ENCODE results near the gene VPS35L.

Gene VPS35L

DNA sequence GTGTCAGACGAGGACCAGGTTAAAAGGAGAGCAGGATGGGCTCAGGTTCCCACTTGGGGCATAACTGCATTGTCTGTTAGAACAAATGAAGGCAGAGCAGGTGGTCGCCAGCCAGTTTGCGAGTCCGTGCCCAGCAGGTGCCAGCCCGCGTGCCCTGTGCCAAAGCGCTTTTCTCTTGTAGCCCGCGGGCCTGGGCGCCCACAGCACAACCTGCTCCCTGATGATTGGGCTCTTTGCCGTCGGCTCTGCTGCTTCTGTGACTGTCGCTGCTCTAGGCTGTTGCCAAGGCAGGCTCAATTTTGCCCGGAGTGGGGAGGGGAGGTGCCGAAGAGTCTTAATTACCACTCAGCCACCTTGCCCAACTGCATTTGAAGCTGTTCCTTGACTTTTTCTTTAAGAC, 141.5 kb downstream of the VPS35L start:
- DNase-seq: no peak

DNA sequence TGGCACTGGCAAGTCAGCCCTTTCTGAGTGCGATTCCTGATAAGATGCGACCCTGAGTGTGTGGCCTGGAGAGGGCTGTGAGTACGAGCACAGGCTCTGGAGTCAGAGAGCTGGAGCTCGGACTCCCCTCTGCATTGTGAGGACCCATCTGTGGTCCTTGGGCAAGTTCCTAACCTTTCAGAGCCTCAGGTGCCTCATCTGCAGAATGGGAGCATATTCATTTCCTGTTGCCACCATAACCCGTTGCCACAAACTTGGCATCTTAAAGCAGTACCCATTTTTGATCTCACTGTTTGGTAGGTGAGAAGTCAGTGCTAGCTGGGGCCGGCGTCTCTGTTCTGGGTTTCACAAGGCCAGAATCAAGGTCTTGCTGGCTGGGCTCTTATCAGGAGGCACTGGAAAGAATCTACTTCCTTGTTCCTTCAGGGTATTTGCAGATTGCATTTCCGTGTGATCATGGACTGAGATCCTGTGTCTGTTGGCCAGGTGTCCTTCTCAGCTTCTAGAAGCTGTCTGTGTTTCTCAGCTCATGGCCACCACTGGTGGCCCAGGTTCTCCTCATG, 142.3 kb downstream of the VPS35L start:
- DNase-seq: no peak

DNA sequence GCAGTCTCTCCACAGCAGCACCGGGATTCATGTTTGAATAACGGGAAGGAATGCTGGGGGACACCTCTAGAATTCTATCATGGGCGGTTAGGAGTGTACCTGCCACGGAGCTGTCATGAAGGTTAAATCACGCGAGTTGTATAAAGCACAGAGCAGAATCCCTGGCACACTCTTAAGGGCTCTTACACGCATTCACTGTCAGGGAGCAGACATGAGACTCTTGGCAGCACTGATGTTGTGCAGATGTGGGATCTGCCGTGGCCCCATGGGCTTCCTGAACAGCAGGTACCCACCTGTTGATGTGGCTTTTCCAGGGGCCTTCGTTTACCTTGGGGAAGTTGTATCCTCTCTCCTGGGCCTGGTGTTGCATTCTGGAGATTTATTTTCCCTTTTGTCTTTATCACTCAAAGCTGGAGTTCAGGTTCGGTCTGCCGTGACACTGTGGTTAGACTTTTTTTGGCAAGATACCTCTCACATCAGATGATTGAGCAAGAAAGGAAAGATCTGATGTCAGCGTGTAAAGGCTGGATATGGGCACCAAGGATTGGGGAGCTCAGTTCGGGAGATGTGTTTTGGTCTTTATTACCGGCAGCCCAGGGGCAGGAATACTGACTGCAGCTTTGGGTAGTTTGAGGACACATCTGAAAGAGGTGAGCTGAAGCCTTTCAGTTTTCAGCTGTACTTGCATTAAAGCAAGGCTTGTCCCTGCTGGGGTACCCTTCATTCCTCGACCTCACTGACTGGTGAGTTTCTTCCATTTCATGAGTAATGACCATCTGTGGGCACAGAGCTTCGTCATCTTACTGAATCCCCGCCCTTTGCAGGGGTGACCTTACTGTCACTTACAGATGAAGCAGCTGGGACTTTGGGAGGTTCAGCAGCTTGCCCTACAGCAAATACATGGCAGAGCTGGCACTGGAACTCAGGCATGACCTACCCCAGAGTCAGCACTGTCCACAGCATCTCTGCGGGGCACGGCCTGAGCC, 143.3 kb downstream of the VPS35L start:
- no peak for DNase-seq

DNA sequence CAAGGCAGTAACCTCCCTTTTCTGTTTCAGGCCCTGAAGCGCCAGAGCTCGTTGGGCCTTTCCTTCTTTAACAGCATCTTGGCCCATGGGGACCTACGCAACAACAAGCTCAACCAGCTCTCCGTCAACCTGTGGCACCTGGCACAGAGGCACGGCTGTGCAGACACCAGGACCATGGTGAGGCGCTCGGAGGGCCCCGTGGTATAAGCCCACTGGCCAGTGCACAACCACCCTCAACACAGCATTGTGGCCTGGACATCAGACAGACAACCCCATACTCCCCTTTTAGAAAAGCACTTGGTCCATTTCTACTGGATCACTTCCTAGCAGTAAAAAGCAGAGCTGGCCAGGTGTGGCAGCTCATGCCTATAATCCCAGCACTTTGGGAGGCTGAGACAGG, 144.0 kb downstream of the VPS35L start:
- no peak for DNase-seq

DNA sequence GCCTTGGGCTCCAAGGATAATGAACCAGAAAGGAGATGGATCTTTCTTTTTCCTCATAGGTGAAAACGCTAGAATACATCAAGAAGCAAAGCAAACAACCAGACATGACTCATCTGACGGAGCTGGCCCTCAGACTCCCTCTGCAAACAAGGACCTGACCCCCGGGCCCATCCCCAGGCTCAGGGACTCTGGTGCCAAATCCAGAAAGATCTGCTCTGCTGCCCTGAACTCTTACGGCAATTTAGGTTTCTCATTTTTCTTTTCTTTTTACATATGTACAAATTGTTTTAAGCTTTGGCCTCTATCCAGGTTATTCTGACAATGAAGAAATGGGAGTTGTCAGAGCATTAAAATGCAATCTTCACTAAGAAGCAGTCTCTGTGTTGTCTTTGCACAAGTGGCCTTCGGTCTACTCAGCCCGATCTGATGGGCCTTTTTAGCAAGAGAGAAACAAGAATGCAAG, 144.8 kb downstream of the VPS35L start:
- DNase-seq: no peak

DNA sequence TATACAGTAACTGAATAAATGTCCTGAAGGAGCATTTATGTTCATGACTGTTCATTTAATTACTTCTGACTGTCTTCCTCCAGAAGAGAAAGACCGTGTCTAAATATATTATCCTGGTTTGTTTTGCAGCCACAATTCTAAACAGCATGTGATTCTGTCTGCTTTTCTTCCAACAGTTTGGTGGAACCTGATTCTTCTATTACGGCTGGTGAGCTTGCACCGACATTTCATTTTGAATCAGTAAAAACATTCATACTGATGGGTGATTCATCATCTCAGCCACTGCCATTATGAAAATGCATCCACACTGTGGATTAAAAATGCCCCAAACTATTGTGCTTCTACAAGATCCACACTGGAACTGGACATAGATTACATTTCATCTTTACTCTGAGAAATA, 145.6 kb downstream of the VPS35L start:
- DNase-seq: no peak

DNA sequence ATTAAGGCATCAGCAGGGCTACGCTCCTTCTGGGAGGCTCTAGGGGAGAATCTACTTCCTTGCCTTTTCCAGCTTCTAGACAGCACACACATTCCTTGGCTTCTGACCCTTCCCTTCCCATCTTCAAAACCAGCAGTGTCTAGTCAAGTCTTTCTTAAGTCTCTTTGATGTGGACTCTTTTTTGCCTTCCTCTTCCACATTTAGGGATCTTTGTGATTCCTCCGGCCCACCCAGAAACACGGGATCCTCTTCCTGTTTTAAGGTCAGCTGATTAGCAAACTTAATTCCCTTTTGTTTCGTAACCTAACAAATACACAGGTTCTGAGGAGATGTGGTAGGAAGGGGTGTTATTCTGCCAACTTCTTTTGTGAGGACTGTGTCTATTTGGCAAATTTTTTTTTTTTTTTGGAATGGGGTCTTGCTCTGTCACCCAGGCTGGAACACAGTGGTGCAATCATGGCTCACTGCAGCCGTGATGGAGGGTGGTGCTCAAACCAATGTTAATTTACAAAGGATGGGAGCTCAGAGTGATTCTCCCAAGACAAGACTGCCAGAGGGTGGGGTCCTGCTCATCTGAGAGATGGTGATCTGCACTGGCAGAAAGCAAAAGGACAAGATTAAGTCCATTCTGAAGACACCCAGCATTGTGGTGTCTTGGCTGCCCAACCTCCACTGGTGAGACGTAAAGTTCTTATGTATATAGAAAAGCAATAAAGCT, 147.8 kb downstream of the VPS35L start:
- DNase-seq: no peak

DNA sequence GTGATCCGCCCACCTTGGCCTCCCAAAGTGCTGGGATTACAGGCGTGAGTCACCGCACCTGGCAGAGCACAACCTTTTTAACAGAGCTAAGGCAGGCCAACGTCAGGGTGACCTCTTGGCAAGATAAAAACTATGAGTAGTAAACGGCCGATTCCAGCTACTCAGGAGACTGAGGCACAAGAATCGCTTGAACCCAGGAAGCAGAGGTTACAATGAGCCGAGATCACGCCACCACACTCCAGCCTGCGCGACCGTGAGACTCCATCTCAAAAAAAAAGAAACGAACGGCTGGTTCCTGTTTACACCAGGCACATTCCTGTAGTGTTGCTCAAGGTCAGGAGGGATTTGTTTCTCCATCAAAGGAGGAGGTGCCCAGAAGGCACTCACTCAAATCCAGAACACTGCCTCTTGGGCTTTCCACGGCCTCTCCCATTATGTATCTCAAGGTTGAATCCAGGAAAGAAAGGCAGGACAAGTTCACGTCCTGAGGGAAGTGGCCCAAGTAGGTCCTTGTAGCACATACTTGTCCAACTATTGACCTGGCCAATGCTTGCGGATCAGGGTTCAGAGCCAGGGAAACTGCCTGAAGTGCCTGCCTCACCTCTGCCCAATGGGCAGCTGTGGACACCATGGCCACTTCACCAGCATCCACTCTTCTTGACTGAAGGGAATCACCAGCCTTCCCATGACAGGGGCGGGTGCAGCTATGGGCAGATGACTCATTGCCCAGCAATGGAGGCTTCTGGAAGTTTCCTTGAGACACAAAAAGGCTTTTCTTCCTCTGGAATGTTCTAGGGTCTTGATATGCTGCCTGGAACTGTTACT, 149.0 kb downstream of the VPS35L start:
- no peak for DNase-seq

DNA sequence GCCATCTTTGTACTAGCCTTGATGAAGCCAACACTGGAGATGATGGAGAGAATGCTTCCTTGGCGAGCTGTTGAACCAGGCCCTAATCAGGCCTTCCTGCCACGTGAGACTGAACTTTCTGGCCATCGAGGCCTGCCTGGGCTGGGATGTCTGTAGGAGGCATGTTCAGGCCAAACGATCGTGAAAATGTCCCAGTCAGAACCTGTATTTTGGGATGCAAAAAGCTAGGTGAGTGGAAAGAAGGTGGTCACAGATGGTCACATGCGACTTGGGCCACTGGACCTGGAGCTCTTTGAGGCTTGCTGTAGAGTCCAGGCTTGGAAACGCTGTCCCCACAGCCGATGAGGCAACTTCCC, 149.6 kb downstream of the VPS35L start:
- DNase-seq: no peak

DNA sequence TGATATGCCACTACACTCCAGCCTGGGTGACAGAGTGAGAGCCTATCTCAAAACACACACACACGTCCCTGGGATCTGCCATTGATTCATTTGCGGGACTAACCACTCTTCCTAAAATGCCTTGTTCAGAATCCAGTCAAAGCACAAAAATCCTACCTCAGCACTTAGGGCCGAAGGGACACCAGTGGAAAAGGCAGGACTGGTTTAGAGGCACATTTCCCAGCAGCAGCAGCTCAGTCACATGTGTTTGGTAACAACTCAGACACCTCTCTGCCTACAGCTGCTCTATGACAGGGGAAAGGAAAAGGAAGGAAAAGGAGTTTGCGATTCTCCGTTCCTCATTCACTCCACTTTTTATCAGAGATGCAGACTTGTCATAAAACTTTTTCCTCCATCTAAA, 150.3 kb downstream of the VPS35L start:
- no peak for DNase-seq

DNA sequence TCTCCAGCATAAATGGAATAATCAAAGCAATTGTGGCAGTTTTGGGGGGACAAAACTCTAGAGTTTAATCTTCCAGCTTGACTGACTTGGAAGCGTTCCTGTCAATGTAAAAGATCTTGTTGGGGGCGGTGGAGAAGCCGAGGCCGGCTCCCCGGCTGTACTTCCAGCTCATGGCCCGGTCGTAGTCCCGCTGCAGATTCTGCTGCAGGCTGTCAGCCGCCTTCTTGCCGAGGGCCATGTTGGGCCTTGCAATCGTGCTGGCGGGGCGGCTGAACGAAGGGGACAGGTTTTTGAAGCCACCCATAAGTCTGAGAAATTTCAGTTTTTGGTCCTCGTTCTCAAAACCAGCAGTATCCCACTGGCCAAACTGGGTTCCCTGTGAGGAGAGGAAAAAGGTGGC, 151.3 kb downstream of the VPS35L start:
- no peak for DNase-seq

DNA sequence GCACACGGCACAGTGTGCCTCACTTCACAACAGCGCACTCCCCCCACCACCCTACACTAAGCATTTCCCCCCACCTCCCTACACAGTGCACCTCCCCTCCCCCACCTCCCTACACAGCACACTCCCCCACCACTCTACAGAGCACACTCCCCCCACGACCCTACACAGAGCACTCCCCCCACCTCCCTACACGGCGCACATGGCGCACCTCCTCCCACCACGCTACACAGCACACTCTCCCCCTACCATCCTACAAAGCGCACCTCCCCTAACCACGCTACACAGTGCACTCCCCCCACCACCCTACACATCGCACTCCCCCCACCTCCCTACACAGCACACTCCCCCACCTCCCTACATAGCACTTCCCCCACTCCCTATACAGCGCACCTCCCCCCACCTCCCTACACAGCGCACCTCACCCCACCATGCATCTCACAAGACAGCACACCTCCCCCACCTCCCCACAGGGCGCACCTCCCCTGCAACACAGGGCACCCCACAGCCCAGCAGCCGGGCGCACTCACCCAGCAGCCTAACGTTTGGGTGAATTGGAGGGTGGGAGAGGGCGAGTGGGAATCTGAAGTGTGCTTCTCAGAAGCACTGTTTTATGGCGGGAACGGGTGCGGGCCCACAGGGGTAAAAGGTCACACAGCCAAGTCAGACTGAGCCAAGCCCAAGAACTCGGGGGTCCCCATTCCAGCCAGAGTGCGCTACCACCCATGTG, 152.2 kb downstream of the VPS35L start:
- DNase-seq: no peak

DNA sequence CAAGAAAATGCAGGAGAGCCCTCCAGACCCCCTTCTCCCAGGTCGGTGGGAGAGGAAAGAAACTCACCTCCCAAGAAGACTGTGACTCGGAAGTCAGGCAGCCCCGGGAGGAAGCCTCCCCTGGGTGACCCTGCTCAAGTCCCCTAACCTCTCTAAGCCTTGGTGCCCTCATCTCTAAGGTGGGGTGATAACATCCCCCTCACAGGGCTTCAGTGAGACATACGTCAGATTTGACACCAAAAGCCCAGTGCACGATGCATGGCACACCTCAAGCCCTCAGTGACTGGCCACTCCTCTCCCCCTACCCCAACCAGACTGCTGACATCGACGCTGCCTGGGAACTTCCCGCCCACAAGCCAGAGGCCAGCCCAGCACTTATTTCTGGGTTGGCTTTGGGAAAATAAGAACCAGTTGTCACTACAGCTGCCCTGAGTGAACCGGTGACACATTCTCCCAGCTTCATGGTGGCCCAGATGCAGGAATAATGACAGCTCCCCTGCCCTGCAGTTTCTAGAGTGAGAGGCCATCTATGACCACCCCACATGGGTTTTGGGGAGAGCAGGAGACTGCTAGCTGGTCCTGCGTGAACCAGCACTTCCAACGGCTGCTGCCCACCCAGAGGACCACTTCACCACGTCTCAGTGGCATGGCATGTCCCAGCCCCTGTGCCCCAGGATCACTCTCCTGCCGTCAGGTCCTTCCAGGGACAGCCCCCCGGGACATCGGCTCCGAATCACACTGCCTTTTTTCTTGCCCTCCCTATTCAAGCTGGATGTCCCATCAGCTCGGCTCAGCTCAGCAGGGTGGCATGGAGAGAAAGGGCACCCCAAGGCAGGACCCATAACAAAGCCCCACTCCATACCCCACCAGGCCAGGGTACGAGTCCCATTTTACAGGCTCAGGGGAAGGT, 153.0 kb downstream of the VPS35L start:
- no peak for DNase-seq

DNA sequence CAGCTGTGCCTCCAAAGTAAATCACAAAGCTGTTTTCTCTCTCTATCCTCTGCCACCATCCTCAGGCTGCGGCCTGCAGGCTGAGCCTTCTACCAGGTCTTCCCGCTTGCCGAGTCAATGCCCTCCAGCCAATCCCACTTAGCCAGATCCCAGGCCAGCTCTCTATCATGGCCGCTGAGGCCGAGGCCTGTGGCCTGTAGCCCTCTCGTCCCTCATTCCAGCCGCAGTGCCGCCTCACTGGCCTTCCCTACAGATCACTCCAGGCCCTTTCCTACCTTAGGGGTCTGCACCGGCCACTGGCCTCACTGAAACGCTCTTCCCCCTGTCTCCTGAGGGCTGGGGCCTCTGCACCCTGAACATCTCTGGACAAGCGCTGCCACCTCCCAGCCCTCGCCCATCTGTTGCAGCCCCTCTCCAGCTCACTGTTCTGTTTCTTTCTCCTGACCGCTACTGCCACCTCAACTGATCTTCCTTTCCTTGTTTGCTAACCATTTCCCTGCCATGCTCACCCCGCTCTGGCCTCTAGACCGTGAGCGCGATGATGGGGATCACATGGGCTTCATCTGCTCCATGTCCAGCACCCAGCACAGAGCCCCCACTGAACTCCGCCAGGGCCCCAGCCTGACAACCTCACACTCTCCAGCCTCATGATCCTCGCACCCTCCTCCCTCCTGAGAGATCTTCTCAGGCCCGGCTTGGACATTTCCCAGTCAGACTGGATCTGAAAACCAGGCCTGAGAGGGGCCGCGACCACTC, 154.1 kb downstream of the VPS35L start:
- no peak for DNase-seq

DNA sequence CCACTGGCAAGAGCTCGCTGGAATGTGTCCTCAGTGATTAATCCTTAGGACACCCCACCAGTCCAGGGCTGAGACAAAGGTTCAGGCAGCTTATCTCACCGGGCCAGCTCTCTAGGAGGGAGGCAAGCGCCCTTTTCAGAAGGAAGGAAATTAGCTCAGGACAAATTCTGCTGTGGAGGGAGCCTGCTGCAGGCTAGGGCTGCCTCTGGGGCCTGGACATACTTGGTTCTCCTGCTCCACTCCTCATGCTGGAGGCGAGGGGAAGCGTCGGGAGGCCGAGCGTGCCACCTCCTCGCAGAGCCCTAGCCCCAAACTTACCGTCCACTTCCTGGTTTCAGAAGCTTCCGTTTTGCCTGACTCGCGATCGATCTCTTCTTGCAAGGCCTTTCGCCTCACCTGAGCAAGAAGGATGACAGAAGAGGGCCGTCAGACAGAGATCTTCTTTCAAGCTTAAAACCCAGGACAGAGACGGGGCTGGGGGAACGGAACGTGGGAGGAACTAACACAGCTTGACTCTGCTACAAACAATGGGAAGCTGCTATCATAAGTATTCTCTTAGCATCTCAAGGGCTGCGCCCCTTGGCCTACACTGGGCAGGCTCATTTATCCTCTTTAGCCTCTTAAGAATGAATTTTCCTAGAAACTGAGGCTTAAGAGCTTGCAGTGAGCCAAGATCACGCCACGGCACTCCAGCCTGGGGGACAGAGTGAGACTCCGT, 154.8 kb downstream of the VPS35L start:
- DNase-seq: no peak

DNA sequence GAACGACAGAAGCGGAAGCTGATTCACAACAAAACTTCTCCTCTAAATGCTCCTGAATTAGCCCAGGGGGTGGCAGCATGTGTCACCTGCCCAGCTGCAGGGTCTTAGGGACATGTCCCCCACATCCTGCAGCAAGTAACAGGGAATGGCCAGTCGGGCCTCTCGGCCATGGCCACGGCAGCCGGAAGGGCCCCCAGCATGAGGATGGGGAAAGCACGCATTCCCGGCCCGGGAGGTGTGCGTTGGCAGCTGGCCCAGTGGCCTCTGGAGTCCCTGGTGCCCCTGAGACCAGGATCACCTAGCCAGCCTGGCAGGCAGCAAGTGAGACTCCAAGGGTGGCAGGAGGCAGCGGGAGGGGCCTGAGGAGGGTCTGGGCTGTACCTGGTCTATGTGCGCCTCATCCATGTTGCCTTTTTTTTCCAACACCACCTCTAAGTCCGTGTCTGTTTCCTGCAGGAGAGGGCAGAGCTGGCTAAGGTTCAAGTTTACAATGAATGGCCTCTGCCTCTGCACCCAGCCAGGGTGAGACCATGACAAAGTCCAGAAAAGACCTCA, 155.6 kb downstream of the VPS35L start:
- no peak for DNase-seq

DNA sequence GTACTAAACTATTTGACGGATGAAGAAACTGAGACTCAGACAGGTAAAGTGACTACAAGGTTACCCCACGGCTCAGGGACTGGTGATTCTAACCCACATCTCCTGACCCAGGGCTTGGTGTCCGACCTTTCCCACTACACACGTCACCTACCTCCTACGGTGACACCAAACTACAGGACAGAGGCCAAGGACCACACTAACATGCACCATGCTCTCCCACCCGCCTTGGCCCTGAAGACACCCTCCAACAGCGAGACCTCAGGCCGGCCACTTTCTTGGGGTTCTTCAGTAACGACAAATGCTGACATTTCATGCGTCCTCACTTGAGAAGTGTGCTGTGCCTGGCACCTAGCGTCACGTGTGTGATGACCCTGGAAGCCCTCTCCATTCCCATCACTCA, 156.1 kb downstream of the VPS35L start:
- DNase-seq: no peak

DNA sequence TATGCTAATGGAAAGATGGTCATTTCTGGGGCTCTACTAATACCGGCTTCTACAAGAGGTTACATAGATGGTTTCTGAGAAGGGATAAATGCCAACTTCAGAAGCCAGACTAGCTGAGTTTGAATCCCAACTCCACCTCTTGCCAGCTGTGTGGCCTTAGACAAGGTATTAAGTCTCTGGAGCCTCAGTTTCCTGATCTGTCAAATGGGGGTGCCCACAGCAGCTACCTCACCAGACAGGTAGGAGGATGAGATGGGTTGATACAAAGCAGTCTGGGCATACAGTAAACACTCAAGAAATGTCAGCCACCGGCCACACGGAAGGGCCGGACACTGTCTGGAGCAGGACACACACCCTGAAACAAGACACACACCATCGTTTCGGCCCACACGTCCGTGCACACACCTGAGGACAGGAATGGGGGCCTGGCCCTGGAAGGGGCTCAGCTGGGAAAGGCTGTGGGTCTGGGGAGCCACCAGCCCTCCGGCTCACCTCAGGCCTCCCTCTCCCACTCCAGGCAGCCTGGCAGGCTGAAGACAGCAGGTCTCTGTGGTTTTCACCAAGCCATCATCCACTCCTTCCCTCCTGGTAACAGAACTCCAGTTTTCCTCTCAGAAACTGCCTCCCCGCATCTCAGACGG, 157.0 kb downstream of the VPS35L start:
- no peak for DNase-seq

DNA sequence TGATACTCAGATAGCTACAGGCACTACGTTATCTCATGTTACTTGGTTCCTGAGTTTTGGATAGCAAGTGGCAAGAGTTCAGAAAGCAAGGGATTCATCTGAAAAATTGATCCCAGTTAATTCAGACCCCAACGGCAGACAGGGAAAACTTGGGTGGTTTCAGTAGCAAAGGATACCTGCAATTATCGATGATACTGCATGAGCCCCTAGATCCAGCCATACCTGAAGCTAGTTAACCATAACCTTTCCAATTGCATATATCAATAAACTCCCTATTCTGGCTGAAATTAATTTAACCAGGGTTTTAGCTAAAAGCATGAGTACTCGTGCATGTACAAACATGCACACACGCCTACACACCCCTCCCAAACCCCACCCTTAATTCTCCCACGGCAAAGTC, 158.2 kb downstream of the VPS35L start:
- no peak for DNase-seq

Data from amniotic stem cell (primary cell).